DND-41 (cell line): ENCODE measurements around the gene ADGRL4.
"Not testable (repeated sequence)": the region's sequence is repeated elsewhere in the genome, so short reads cannot be mapped to it uniquely, and the experiment has no call there.

ENCODE experiments used
- ATAC-seq: fragments of 200-7000 bp; cut with Tn5 transposase; 3 replicates; pipeline ENCODE4 v1.9.1; 2021; ENCODE audit warnings: low read depth; ENCODE audit not compliant: insufficient read depth
- DNase-seq: peaks from one replicate; pipeline ENCODE4 v3.0.0-alpha.2; 2020
- H2AFZ ChIP-seq: 2 replicates; pipeline ENCODE4 v1.6.0; 2012; ENCODE audit warnings: low read depth, low read length
- H3K27ac ChIP-seq: 2 replicates; pipeline ENCODE4 v1.5.1; 2012; ENCODE audit warnings: low read length, inconsistent platforms
- H3K27me3 ChIP-seq: fragments of 200-600 bp; sonication (generic); 2 replicates; pipeline ENCODE4 v1.6.0; 2012; ENCODE audit warnings: low read length, mild to moderate bottlenecking, inconsistent platforms; ENCODE audit not compliant: insufficient read depth, poor library complexity
- H3K36me3 ChIP-seq: 2 replicates; pipeline ENCODE4 v1.5.1; 2012; ENCODE audit warnings: low read length, inconsistent platforms; ENCODE audit not compliant: insufficient read depth
- H3K4me1 ChIP-seq: 2 replicates; pipeline ENCODE4 v1.5.1; 2012; ENCODE audit warnings: mild to moderate bottlenecking, low read length; ENCODE audit not compliant: insufficient read depth
- H3K4me2 ChIP-seq: 2 replicates; pipeline ENCODE4 v1.6.0; 2012; ENCODE audit warnings: mild to moderate bottlenecking, moderate library complexity, low read length, inconsistent platforms; ENCODE audit not compliant: insufficient read depth
- H3K4me3 ChIP-seq, 2 experiments: fragments of 200-600 bp in 1 of 2; shearing (Covaris generic) in 1 of 2; 2 replicates each; pipeline ENCODE4 v1.5.1; 2012 to 2016; ENCODE audit warnings: inconsistent platforms in 2 of 2, low read length in 2 of 2, mild to moderate bottlenecking in 2 of 2, low read depth in 1 of 2, moderate library complexity in 1 of 2
- H3K79me2 ChIP-seq: 2 replicates; pipeline ENCODE4 v1.6.0; 2012; ENCODE audit warnings: low read length, inconsistent platforms; ENCODE audit not compliant: insufficient read depth
- H3K9ac ChIP-seq: 2 replicates; pipeline ENCODE4 v1.6.0; 2012; ENCODE audit warnings: low read depth, mild to moderate bottlenecking, inconsistent platforms, low read length, moderate library complexity
- H3K9me3 ChIP-seq: 2 replicates; pipeline ENCODE4 v1.5.1; 2012; ENCODE audit warnings: low read length, moderate library complexity, mild to moderate bottlenecking, inconsistent platforms; ENCODE audit not compliant: insufficient read depth, severe bottlenecking
- H4K20me1 ChIP-seq: 2 replicates; pipeline ENCODE4 v1.6.0; 2012; ENCODE audit warnings: low read length; ENCODE audit not compliant: insufficient read depth
- EZH2 ChIP-seq: IDR thresholded peaks from 3 replicates; pipeline ENCODE4 v1.6.1; 2012; ENCODE audit warnings: borderline replicate concordance, low read depth, mild to moderate bottlenecking, moderate library complexity, low read length, inconsistent platforms; ENCODE audit not compliant: severe bottlenecking
- TF ChIP-seq, protein P1 (sequence below): IDR thresholded peaks from 2 replicates; pipeline ENCODE4 v1.5.1; 2012; ENCODE audit warnings: borderline replicate concordance, low read length, moderate library complexity, mild to moderate bottlenecking; ENCODE audit not compliant: poor library complexity, severe bottlenecking; ENCODE audit errors: extremely low read depth

Gene ADGRL4

DNA sequence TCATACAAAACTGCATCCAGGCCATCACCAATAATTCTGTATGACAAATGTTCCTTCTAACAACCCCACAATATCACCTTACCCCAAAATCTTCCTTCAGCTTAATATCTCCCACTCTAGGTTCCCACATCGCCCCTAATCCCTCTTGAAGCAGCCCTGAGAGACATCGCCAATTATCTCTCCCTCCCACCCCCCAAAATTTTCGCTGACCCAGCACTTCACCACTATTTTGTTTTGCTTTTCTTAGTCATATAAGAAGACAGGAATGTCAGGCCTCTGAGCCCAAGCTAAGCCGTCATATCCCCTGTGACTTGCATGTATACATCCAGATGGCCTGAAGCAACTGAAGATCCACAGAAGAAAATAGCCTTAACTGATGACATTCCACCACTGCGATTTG, 126.3 kb downstream of the ADGRL4 start:
- H3K9me3 ChIP-seq, result no peaks in the 10 kb centered on the region

DNA sequence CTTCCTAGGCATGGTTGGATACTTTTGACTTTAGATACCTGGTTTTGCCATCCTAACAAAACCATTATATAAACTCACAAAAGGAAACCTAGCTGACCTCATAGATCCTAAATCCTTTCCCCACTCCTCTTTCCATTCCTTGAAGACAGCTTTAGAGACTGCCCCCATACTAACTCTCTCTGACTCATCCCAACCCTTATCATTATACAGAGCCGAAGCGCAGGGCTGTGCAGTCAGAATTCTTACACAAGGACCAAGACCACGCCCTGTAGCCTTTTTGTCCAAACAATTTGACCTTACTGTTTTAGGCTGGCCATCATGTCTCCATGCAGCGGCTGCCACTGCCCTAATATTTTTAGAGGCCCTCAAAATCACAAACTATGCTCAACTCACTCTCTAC, 130.5 kb downstream of the ADGRL4 start:
- not testable (repeated sequence) for DNase-seq, H2AFZ ChIP-seq, H3K36me3 ChIP-seq

More for the DNA sequence above, 126.3 kb downstream of the ADGRL4 start:
- Histone ChIP-seq H4K20me1 (no peaks in the 10 kb centered on the region), H3K9ac (no peak overlapping the region), H3K27me3 (no peaks in the 10 kb centered on the region), H3K27ac (no peak overlapping the region), H2AFZ (no peak overlapping the region), H3K4me1 (no peaks in the 10 kb centered on the region), H3K79me2 (no peaks in the 10 kb centered on the region), H3K4me2 (no peak overlapping the region), H3K36me3 (no peaks in the 10 kb centered on the region), H3K4me3 (no peak overlapping the region)
- DNase-seq, result no peak
- ATAC-seq, result no peak
- TF ChIP-seq, protein P1, sequence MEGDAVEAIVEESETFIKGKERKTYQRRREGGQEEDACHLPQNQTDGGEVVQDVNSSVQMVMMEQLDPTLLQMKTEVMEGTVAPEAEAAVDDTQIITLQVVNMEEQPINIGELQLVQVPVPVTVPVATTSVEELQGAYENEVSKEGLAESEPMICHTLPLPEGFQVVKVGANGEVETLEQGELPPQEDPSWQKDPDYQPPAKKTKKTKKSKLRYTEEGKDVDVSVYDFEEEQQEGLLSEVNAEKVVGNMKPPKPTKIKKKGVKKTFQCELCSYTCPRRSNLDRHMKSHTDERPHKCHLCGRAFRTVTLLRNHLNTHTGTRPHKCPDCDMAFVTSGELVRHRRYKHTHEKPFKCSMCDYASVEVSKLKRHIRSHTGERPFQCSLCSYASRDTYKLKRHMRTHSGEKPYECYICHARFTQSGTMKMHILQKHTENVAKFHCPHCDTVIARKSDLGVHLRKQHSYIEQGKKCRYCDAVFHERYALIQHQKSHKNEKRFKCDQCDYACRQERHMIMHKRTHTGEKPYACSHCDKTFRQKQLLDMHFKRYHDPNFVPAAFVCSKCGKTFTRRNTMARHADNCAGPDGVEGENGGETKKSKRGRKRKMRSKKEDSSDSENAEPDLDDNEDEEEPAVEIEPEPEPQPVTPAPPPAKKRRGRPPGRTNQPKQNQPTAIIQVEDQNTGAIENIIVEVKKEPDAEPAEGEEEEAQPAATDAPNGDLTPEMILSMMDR, result no peak
- TF ChIP-seq EZH2, result no peak

DNA sequence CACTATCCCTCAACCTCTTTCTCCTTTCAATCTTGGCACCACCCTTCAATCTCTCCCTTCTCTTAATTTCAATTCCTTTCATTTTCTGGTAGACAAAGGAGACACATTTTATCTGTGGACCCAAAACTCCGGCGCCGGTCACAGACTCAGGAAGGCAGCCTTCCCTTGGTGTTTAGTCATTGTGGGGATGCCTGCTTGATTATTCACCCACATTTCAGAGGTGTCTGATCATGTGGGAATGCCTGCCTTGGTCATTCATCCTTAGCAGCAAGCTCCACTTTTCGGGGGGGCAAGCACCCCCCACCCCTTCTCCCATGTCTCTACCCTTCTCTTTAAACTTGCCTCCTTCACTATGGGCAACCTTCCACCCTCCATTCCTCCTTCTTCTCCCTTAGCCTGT, 133.7 kb downstream of the ADGRL4 start:
- not testable (repeated sequence) for H2AFZ ChIP-seq, DNase-seq

More for the DNA sequence above, 130.5 kb downstream of the ADGRL4 start:
- H3K27ac ChIP-seq, H3K27me3 ChIP-seq, H3K4me1 ChIP-seq, H3K9me3 ChIP-seq, H3K79me2 ChIP-seq, H3K9ac ChIP-seq, ATAC-seq, H3K4me3 ChIP-seq, H4K20me1 ChIP-seq, H3K4me2 ChIP-seq: not testable (repeated sequence)

DNA sequence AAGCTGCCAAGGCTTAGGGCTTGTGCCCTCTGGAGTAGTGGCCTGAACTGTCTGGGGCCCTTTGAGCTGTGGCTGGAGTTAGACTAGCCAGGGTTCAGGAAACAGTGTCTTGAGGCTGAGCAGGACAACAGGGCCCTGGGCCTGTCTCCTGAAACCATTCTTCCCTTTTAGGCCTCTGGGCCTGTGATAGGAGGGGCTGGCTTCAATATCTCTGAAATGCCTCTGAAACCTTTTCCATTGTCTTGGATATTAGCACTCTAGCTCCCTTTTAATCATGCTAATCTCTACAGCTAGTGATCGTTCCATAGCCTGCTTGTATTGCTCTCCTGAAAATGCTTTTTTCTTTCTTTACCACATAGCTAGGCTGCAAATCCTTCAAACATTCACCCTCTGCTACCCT, 135.3 kb downstream of the ADGRL4 start:
- H3K9me3 ChIP-seq, result no peaks in the 10 kb centered on the region
- H3K4me3 ChIP-seq, result no peak overlapping the region
- H3K27me3 ChIP-seq, result no peaks in the 10 kb centered on the region
- TF ChIP-seq EZH2, result no peak
- TF ChIP-seq, protein P1, result no peak
- no peaks in the 10 kb centered on the region for H3K36me3 ChIP-seq
- ATAC-seq, result no peak
- no peaks in the 10 kb centered on the region for H3K4me1 ChIP-seq
- H3K4me2 ChIP-seq, result no peak overlapping the region
- H3K79me2 ChIP-seq, result no peaks in the 10 kb centered on the region
- no peak overlapping the region for H2AFZ ChIP-seq
- H3K27ac ChIP-seq, result no peak overlapping the region
- no peaks in the 10 kb centered on the region for H4K20me1 ChIP-seq
- no peak overlapping the region for H3K9ac ChIP-seq
- DNase-seq, result no peak

More for the DNA sequence above, 133.7 kb downstream of the ADGRL4 start:
- not testable (repeated sequence) for H3K9me3 ChIP-seq, H3K27me3 ChIP-seq, H3K4me1 ChIP-seq, H3K9ac ChIP-seq, H3K4me3 ChIP-seq, H3K27ac ChIP-seq, ATAC-seq, H3K79me2 ChIP-seq, H3K4me2 ChIP-seq, H4K20me1 ChIP-seq, H3K36me3 ChIP-seq
